HCT116 (cell line): Measurements from ENCODE around the gene ARHGAP10. TPM values are rescaled to one million over a fixed set of nuclear protein-coding genes. Genes with fewer than 3 reads are reported as not detected.

Experiments used
- ATAC-seq: fragments of 200-7000 bp; cut with Tn5 transposase; 2 replicates; pipeline ENCODE4 v1.9.1; 2020; ENCODE audit warnings: mild to moderate bottlenecking, moderate library complexity
- BruUV-seq: library from RNA; stranded (reverse); fragments of 400-500 nt; replicated peaks from 2 replicates; lab custom pipeline; 2021; lab: Mats Ljungman, UMichigan
- CTCF ChIA-PET: fragments of 300-600 bp; sonication (Branson Sonifier 250); formaldehyde crosslinking; loops from one replicate; lab custom pipeline; 2021; ENCODE audit warnings: antibody characterized with exemption; lab: Charles Lee
- POLR2A ChIA-PET: fragments of 300-600, 350-600 bp; sonication (Branson Sonifier 250); formaldehyde crosslinking; loops from one replicate; lab custom pipeline; 2021; ENCODE audit warnings: antibody characterized with exemption; lab: Charles Lee
- RAD21 ChIA-PET, 2 experiments: fragments of 300-600 bp; sonication (Branson Sonifier 250); formaldehyde crosslinking; loops; one replicate each; lab custom pipeline; 2023; ENCODE audit warnings: low total read pairs in 2 of 2; ENCODE audit not compliant: uncharacterized antibody in 2 of 2, unreplicated experiment in 2 of 2, low non-redundant PET in 1 of 2; lab: Charles Lee
- DNase-seq: peaks from one replicate; pipeline ENCODE4 v3.0.0-alpha.2; 2010; ENCODE audit warnings: low read depth, low spot score
- H2AFZ ChIP-seq: fragments of 200-600 bp; shearing (Covaris generic), sonication (generic); 2 replicates; pipeline ENCODE4 v1.6.1; 2017; ENCODE audit warnings: low read depth, mixed run types, mixed read lengths, antibody characterized with exemption, low read length; ENCODE audit not compliant: poor library complexity, severe bottlenecking
- H3K27ac ChIP-seq: 2 replicates; pipeline ENCODE4 v1.5.1; 2012; ENCODE audit warnings: low read depth, low read length
- H3K27me3 ChIP-seq: fragments of 200-600 bp; sonication (generic); 2 replicates; pipeline ENCODE4 v1.6.1; 2016; ENCODE audit warnings: mixed run types, low read length, mixed read lengths; ENCODE audit not compliant: insufficient read depth
- H3K36me3 ChIP-seq, 2 experiments: fragments of 200-500 bp in 1 of 2; fragments of 200-600 bp in 1 of 2; sonication (Bioruptor generic) in 1 of 2; sonication (generic) in 1 of 2; 2 replicates each; pipeline versions ENCODE4 v1.5.1 to v1.6.1; 2014 to 2016; ENCODE audit warnings: low read length in 2 of 2, inconsistent platforms in 1 of 2, mixed read lengths in 1 of 2, mixed run types in 1 of 2; ENCODE audit not compliant: insufficient read depth in 2 of 2, control insufficient read depth in 1 of 2
- H3K4me1 ChIP-seq, 2 experiments: fragments of 200-600 bp in 1 of 2; sonication (generic) in 1 of 2; 2 replicates each; pipeline versions ENCODE4 v1.5.1 to v1.6.1; 2012 to 2017; ENCODE audit warnings: low read length in 2 of 2, inconsistent platforms in 1 of 2, mild to moderate bottlenecking in 1 of 2, mixed read lengths in 1 of 2, mixed run types in 1 of 2, moderate library complexity in 1 of 2; ENCODE audit not compliant: insufficient read depth in 2 of 2, control insufficient read depth in 1 of 2
- H3K4me2 ChIP-seq: fragments of 200-600 bp; sonication (generic); 2 replicates; pipeline ENCODE4 v1.6.1; 2017; ENCODE audit warnings: mixed run types, low read length, mixed read lengths
- H3K4me3 ChIP-seq, 2 experiments: fragments of 200-600 bp in 1 of 2; sonication (generic) in 1 of 2; replicated peaks in 1 of 2; 2 replicates each; pipeline ENCODE4 v1.5.1; 2011 to 2016; ENCODE audit warnings: low read length in 2 of 2, control low read depth in 1 of 2, low read depth in 1 of 2, mild to moderate bottlenecking in 1 of 2, mixed read lengths in 1 of 2, mixed run types in 1 of 2
- H3K79me2 ChIP-seq: fragments of 200-600 bp; sonication (generic); 2 replicates; pipeline ENCODE4 v1.6.1; 2017; ENCODE audit warnings: mild to moderate bottlenecking, mixed run types, low read length, moderate library complexity, mixed read lengths; ENCODE audit not compliant: insufficient read depth
- H3K9ac ChIP-seq: fragments of 200-600 bp; sonication (generic); 2 replicates; pipeline ENCODE4 v1.6.1; 2016; ENCODE audit warnings: low read length, mixed read lengths
- H3K9me2 ChIP-seq: fragments of 200-600 bp; sonication (generic), shearing (Covaris generic); 2 replicates; pipeline ENCODE4 v1.6.1; 2017; ENCODE audit warnings: mixed run types, mild to moderate bottlenecking, moderate library complexity; ENCODE audit not compliant: insufficient read depth
- H3K9me3 ChIP-seq, 2 experiments: fragments of 200-500 bp in 1 of 2; fragments of 200-600 bp in 1 of 2; sonication (Bioruptor generic) in 1 of 2; sonication (generic) in 1 of 2; 2 replicates each; pipeline ENCODE4 v1.6.1; 2014 to 2017; ENCODE audit warnings: low read length in 2 of 2, mixed read lengths in 2 of 2, inconsistent platforms in 1 of 2, low read depth in 1 of 2, mild to moderate bottlenecking in 1 of 2, mixed run types in 1 of 2, moderate library complexity in 1 of 2; ENCODE audit not compliant: control insufficient read depth in 1 of 2, insufficient read depth in 1 of 2
- H4K20me1 ChIP-seq: fragments of 200-600 bp; sonication (generic), shearing (Covaris generic); 2 replicates; pipeline ENCODE4 v1.6.1; 2017; ENCODE audit warnings: mixed run types, mild to moderate bottlenecking, moderate library complexity; ENCODE audit not compliant: insufficient read depth
- CEBPB ChIP-seq: IDR thresholded peaks from 2 replicates; pipeline ENCODE4 v1.6.1; 2012; ENCODE audit warnings: low read depth
- EGR1 ChIP-seq: IDR thresholded peaks from 2 replicates; pipeline ENCODE4 v1.6.1; 2012; ENCODE audit warnings: low read depth
- ELF1 ChIP-seq: IDR thresholded peaks from 2 replicates; pipeline ENCODE4 v1.6.1; 2012; ENCODE audit warnings: low read depth, borderline replicate concordance
- EZH2 ChIP-seq: fragments of 200-600 bp; sonication (generic); IDR thresholded peaks from 2 replicates; pipeline ENCODE4 v1.6.1; 2017; ENCODE audit warnings: antibody characterized with exemption, mixed run types
- EZH2phosphoT487 ChIP-seq: fragments of 200-600 bp; IDR thresholded peaks from 2 replicates; pipeline ENCODE4 v1.6.1; 2018; ENCODE audit warnings: antibody characterized with exemption, borderline replicate concordance
- FOSL1 ChIP-seq: IDR thresholded peaks from 2 replicates; pipeline ENCODE4 v1.6.1; 2012; ENCODE audit warnings: low read depth
- JUND ChIP-seq: IDR thresholded peaks from 2 replicates; pipeline ENCODE4 v1.6.1; 2012
- POLR2AphosphoS5 ChIP-seq: IDR thresholded peaks from 2 replicates; pipeline ENCODE4 v1.6.1; 2011; ENCODE audit warnings: mild to moderate bottlenecking, low read depth, low read length, moderate library complexity
- RAD21 ChIP-seq: IDR thresholded peaks from 2 replicates; pipeline ENCODE4 v1.6.1; 2012; ENCODE audit warnings: low read depth, mild to moderate bottlenecking
- SIN3A ChIP-seq: IDR thresholded peaks from 2 replicates; pipeline ENCODE4 v1.6.1; 2012; ENCODE audit warnings: low read depth
- SP1 ChIP-seq: IDR thresholded peaks from 2 replicates; pipeline ENCODE4 v1.6.1; 2012; ENCODE audit warnings: low read depth
- TCF7L2 ChIP-seq: IDR thresholded peaks from 2 replicates; pipeline ENCODE4 v1.7.0; 2011; ENCODE audit warnings: borderline replicate concordance, inconsistent platforms; ENCODE audit not compliant: insufficient read depth, insufficient read length; ENCODE audit errors: extremely low read depth
- YY1 ChIP-seq: IDR thresholded peaks from 2 replicates; pipeline ENCODE4 v1.6.1; 2011; ENCODE audit warnings: low read length, low read depth, moderate library complexity, mild to moderate bottlenecking; ENCODE audit not compliant: insufficient replicate concordance; ENCODE audit errors: extremely low read depth
- ZBTB33 ChIP-seq: IDR thresholded peaks from 2 replicates; pipeline ENCODE4 v1.6.1; 2011; ENCODE audit warnings: mild to moderate bottlenecking, low read length, moderate library complexity; ENCODE audit not compliant: insufficient replicate concordance; ENCODE audit errors: extremely low read depth
- ZFX ChIP-seq: fragments of 450-650 bp; IDR thresholded peaks from 2 replicates; pipeline ENCODE4 v1.6.1; 2017
- intact Hi-C: fragments of 100-400 bp; cut with micrococcal nuclease; formaldehyde crosslinking; loops from 2 replicates; pipeline ENCODE4 v1.10.0; 2022
- total RNA-seq: library from RNA; stranded (reverse); gene quantifications from one replicate; pipeline ENCODE4 v1.2.1, GENCODE V29; 2021; ENCODE audit not compliant: unreplicated experiment
- TF ChIP-seq, protein P1 (sequence below): IDR thresholded peaks from 2 replicates; pipeline ENCODE4 v1.6.1; 2012
- TF ChIP-seq, protein P2 (sequence below): IDR thresholded peaks from 2 replicates; pipeline ENCODE4 v1.6.1; 2012

Gene ARHGAP10
- total RNA-seq, 1 experiment from 2014 or later, result 24.7 TPM

DNA sequence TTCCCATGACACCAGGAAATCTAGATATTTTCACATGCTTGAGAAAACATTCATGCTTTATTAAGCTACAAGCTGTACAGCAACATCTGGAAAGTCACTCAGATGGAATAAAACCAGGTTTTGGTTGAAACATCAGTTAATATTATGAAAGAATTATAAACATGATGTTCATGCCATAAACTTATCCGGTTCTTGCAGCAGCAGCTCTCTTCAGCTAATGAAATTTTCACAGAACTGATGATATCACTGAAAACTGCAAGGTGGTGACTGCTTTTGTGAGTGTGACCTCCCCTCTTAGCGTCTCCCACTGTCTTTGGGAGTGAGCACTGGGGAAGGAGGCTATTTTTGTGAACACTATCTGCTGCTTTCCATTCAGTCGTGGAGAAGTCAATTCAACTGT is 56.9 kb downstream of the ARHGAP10 start:
- Histone ChIP-seq H3K4me2 (no peak overlapping the region), H3K4me1 (peaks cover 28 to 65% of the 10 kb centered on the region in 2 experiments), H3K9me3 (no peaks in the 10 kb centered on the region), H3K4me3 (no peak overlapping the region), H3K9ac (no peak overlapping the region), H3K27me3 (no peaks in the 10 kb centered on the region), H3K79me2 (peaks cover 66% of the 10 kb centered on the region), H2AFZ (no peak overlapping the region), H3K27ac (no peak overlapping the region), H3K9me2 (no peaks in the 10 kb centered on the region), H3K36me3 (no peaks in the 10 kb centered on the region), H4K20me1 (no peaks in the 10 kb centered on the region; the same call in 1 of the 2 replicates)
- POLR2A ChIA-PET, result no interaction called here
- CTCF ChIA-PET, result no interaction called here
- DNase-seq (no peak), ATAC-seq (no peak)
- no peak for TF ChIP-seq ZBTB33
- TF ChIP-seq EGR1, result no peak
- TF ChIP-seq RAD21, result no peak
- no peak for TF ChIP-seq EZH2
- no TSS peak for BruUV-seq
- RAD21 ChIA-PET, result no interaction called here
- intact Hi-C loops, result no loop called here

DNA sequence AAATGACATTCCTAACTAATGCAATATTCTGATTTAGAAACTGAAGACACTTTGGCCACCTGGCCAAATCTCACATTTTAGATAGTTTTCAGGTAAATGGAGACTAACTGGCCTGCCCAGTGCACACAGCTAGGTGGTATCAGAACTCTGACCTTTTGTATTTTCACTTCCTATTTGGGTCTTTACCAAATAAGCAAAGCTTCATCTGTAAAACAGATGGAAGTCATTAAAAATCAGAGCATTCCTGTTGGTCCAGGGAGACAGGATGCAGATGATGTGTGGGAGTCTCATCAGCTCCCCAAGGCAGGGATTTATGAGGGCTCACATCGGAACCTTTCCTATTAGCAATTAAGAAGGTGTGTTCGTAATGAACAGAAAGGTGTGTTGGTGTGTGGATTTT is 57.7 kb downstream of the ARHGAP10 start:
- DNase-seq (no peak), ATAC-seq (no peak)
- H3K27me3 ChIP-seq, result no peaks in the 10 kb centered on the region
- no peak overlapping the region for H3K9ac ChIP-seq
- ChIA-PET RAD21 (no interaction called here), POLR2A (no interaction called here), CTCF (interaction anchor here (0.6 kb wide), 1 partner anchor 48 kb away, joined by 3 read pairs; no protein-coding TSS in a partner anchor)
- H3K9me2 ChIP-seq, result no peaks in the 10 kb centered on the region
- no peak overlapping the region for H3K4me2 ChIP-seq
- peaks cover 74% of the 10 kb centered on the region for H3K79me2 ChIP-seq
- no peak overlapping the region for H3K27ac ChIP-seq
- H3K36me3 ChIP-seq, result no peaks in the 10 kb centered on the region
- H3K4me3 ChIP-seq, result no peak overlapping the region
- no TSS peak for BruUV-seq
- no peaks in the 10 kb centered on the region; the same call in 1 of the 2 replicates for H4K20me1 ChIP-seq
- H3K4me1 ChIP-seq, result peaks cover 29 to 69% of the 10 kb centered on the region in 2 experiments
- intact Hi-C loops, result no loop called here
- no peak overlapping the region for H2AFZ ChIP-seq
- no peaks in the 10 kb centered on the region for H3K9me3 ChIP-seq
- no peak for TF ChIP-seq SP1
- TF ChIP-seq ZFX, result no peak
- TF ChIP-seq ELF1, result no peak
- TF ChIP-seq EGR1, result no peak
- TF ChIP-seq EZH2, result no peak
- no peak for TF ChIP-seq EZH2phosphoT487
- TF ChIP-seq, protein P1, sequence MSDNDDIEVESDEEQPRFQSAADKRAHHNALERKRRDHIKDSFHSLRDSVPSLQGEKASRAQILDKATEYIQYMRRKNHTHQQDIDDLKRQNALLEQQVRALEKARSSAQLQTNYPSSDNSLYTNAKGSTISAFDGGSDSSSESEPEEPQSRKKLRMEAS, result no peak
- no peak for TF ChIP-seq TCF7L2
- TF ChIP-seq YY1, result no peak
- TF ChIP-seq CEBPB, result no peak
- TF ChIP-seq ZBTB33, result no peak
- no peak for TF ChIP-seq RAD21
- TF ChIP-seq JUND, result no peak
- TF ChIP-seq SIN3A, result no peak
- no peak for TF ChIP-seq FOSL1
- TF ChIP-seq POLR2AphosphoS5, result no peak
- TF ChIP-seq, protein P2, sequence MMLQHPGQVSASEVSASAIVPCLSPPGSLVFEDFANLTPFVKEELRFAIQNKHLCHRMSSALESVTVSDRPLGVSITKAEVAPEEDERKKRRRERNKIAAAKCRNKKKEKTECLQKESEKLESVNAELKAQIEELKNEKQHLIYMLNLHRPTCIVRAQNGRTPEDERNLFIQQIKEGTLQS, result no peak
